Stimulated activated CD8-positive, alpha-beta memory T cell treated with anti-CD3 and anti-CD28 coated beads, Interleukin-4, amount 100 ng/mL, for 24 hours (primary cell): ENCODE results near the gene OR10H3.
"Not testable (repeated sequence)": the region's sequence is repeated elsewhere in the genome, so short reads cannot be mapped to it uniquely, and the experiment has no call there.

Experiments used
- DNase-seq: peaks from one replicate; pipeline ENCODE4 v3.0.0-alpha.2; 2020; ENCODE audit warnings: low read depth

Gene OR10H3

GRCh38 chr19:15737722-15738121, at the start of gene OR10H3:
TSS of gene OR10H3 (plus strand) at chr19:15737985. CDS start at chr19:15741393, 3,408 bp downstream.
- no peak for DNase-seq

- DNase-seq, result no peak
Measured at GRCh38 chr19:15696654-15697194, 41.1 kb upstream of the OR10H3 start.

- DNase-seq, result no peak
Measured at GRCh38 chr19:15701757-15702533, 35.8 kb upstream of the OR10H3 start.

- no peak for DNase-seq
Measured at GRCh38 chr19:15702534-15702930, 35.3 kb upstream of the OR10H3 start.

GRCh38 chr19:15714638-15715037, 23.1 kb upstream of the OR10H3 start:
- DNase-seq, result no peak

- DNase-seq, result no peak
Measured at GRCh38 chr19:15715642-15716041, 22.1 kb upstream of the OR10H3 start.

- no peak for DNase-seq
Measured at GRCh38 chr19:15717809-15718208, 20.0 kb upstream of the OR10H3 start.

- DNase-seq, result no peak
Measured at GRCh38 chr19:15721268-15721667, 16.5 kb upstream of the OR10H3 start.

GRCh38 chr19:15722956-15723355, 14.8 kb upstream of the OR10H3 start:
- no peak for DNase-seq

GRCh38 chr19:15727724-15728123, 10.1 kb upstream of the OR10H3 start, which contains the start of gene OR10H2:
TSS of gene OR10H2 (plus strand) at chr19:15728024. CDS start at chr19:15728044, 20 bp downstream.
- DNase-seq, result no peak

- no peak for DNase-seq
Measured at GRCh38 chr19:15730538-15730937, 7.2 kb upstream of the OR10H3 start.

GRCh38 chr19:15732388-15732787, 5.4 kb upstream of the OR10H3 start:
- no peak for DNase-seq

GRCh38 chr19:15733895-15734294, 3.9 kb upstream of the OR10H3 start:
- no peak for DNase-seq

- DNase-seq, result no peak
Measured at GRCh38 chr19:15740785-15741184, 3.0 kb downstream of the OR10H3 start.

- no peak for DNase-seq
Measured at GRCh38 chr19:15748239-15748638, 10.5 kb downstream of the OR10H3 start.

GRCh38 chr19:15758379-15758778, 20.6 kb downstream of the OR10H3 start:
- no peak for DNase-seq

- DNase-seq, result no peak
Measured at GRCh38 chr19:15759962-15760565, 22.3 kb downstream of the OR10H3 start.

- DNase-seq, result no peak
Measured at GRCh38 chr19:15769586-15769985, 31.8 kb downstream of the OR10H3 start.

GRCh38 chr19:15774159-15774558, 36.4 kb downstream of the OR10H3 start:
- not testable (repeated sequence) for DNase-seq

GRCh38 chr19:15775249-15775648, 37.5 kb downstream of the OR10H3 start:
- no peak for DNase-seq

- DNase-seq, result no peak
Measured at GRCh38 chr19:15776264-15776663, 38.5 kb downstream of the OR10H3 start.

GRCh38 chr19:15776991-15777970, 39.5 kb downstream of the OR10H3 start:
- DNase-seq, result no peak
